Adipocyte (in vitro differentiated cells): ENCODE measurements around the gene CAPRIN1.

ENCODE experiments used
- DNase-seq: peaks from one replicate; pipeline ENCODE4 v3.0.0-alpha.2; 2015; ENCODE audit warnings: low read depth
- H3K27me3 ChIP-seq: replicated peaks from 2 replicates; pipeline ENCODE4 v1.7.0; 2013; ENCODE audit warnings: mild to moderate bottlenecking, low read length, moderate library complexity; ENCODE audit not compliant: control insufficient read depth, insufficient read depth
- H3K36me3 ChIP-seq: 2 replicates; pipeline ENCODE4 v1.7.0; 2013; ENCODE audit warnings: low read length, mild to moderate bottlenecking, moderate library complexity; ENCODE audit not compliant: control insufficient read depth, insufficient read depth, severe bottlenecking
- H3K4me1 ChIP-seq: 2 replicates; pipeline ENCODE4 v1.7.0; 2013; ENCODE audit warnings: mild to moderate bottlenecking, low read length, moderate library complexity; ENCODE audit not compliant: control insufficient read depth, insufficient read depth
- H3K4me3 ChIP-seq: 2 replicates; pipeline ENCODE4 v1.7.0; 2013; ENCODE audit warnings: mild to moderate bottlenecking, low read length, moderate library complexity
- H3K9ac ChIP-seq: 2 replicates; pipeline ENCODE4 v1.7.0; 2013; ENCODE audit warnings: mild to moderate bottlenecking, low read length, moderate library complexity
- H3K9me3 ChIP-seq: 2 replicates; pipeline ENCODE4 v1.7.0; 2013; ENCODE audit warnings: mild to moderate bottlenecking, low read length, moderate library complexity; ENCODE audit not compliant: control insufficient read depth

The CAPRIN1 gene

GRCh38 chr11:34098813-34099212 is 47.3 kb downstream of the CAPRIN1 start:
- no peak for DNase-seq
- Histone ChIP-seq H3K9me3 (no peaks in the 10 kb centered on the region), H3K4me3 (no peak overlapping the region), H3K27me3 (no peaks in the 10 kb centered on the region), H3K36me3 (peaks cover 95% of the 10 kb centered on the region), H3K9ac (no peak overlapping the region), H3K4me1 (peaks cover 2% of the 10 kb centered on the region)

- H3K4me1 ChIP-seq = peaks cover 23% of the 10 kb centered on the region
- no peaks in the 10 kb centered on the region for H3K9me3 ChIP-seq
- peak; percentile 9 for DNase-seq
- H3K9ac ChIP-seq = peak overlapping the region; percentile 94
- H3K36me3 ChIP-seq = peaks cover 52% of the 10 kb centered on the region
- H3K4me3 ChIP-seq = peak overlapping the region; percentile 95
- no peaks in the 10 kb centered on the region for H3K27me3 ChIP-seq
These were observed 53.1 kb downstream of the CAPRIN1 start for GRCh38 chr11:34104680-34105078.

GRCh38 chr11:34105079-34105956 is 53.8 kb downstream of the CAPRIN1 start, which contains the start of gene NAT10:
Gene NAT10 (plus strand): TSS chr11:34105629. CDS start chr11:34108226, 2,597 bp downstream.
- DNase-seq = peak; percentile 99
- H3K9me3 ChIP-seq = no peaks in the 10 kb centered on the region
- no peaks in the 10 kb centered on the region for H3K27me3 ChIP-seq
- H3K36me3 ChIP-seq = peaks cover 52% of the 10 kb centered on the region
- H3K4me1 ChIP-seq = peaks cover 23% of the 10 kb centered on the region
- peak within 1 kb of the TSS; percentile 95 for H3K4me3 ChIP-seq
- H3K9ac ChIP-seq = peak within 1 kb of the TSS; percentile 94

- peak; percentile 56 for DNase-seq
- Histone ChIP-seq H3K4me3 (peak overlapping the region; percentile 95), H3K36me3 (peaks cover 52% of the 10 kb centered on the region), H3K9ac (peak overlapping the region; percentile 94), H3K9me3 (no peaks in the 10 kb centered on the region), H3K4me1 (peaks cover 23% of the 10 kb centered on the region), H3K27me3 (no peaks in the 10 kb centered on the region)
These were observed 54.5 kb downstream of the CAPRIN1 start for GRCh38 chr11:34105957-34106504.

GRCh38 chr11:34111722-34112270 is 60.3 kb downstream of the CAPRIN1 start:
- Histone ChIP-seq H3K36me3 (peaks cover 83% of the 10 kb centered on the region), H3K4me1 (peaks cover 13% of the 10 kb centered on the region), H3K9me3 (no peaks in the 10 kb centered on the region), H3K27me3 (no peaks in the 10 kb centered on the region), H3K9ac (no peak overlapping the region), H3K4me3 (no peak overlapping the region)
- DNase-seq = no peak

GRCh38 chr11:34114014-34114413 is 62.5 kb downstream of the CAPRIN1 start:
- Histone ChIP-seq H3K36me3 (peaks cover 96% of the 10 kb centered on the region), H3K4me1 (peaks cover 11% of the 10 kb centered on the region), H3K27me3 (no peaks in the 10 kb centered on the region), H3K9ac (no peak overlapping the region), H3K9me3 (no peaks in the 10 kb centered on the region), H3K4me3 (no peak overlapping the region)
- no peak for DNase-seq

GRCh38 chr11:34114471-34114870 is 62.9 kb downstream of the CAPRIN1 start:
- no peaks in the 10 kb centered on the region for H3K27me3 ChIP-seq
- no peak for DNase-seq
- H3K4me1 ChIP-seq = peaks cover 11% of the 10 kb centered on the region
- no peaks in the 10 kb centered on the region for H3K9me3 ChIP-seq
- peaks cover 96% of the 10 kb centered on the region for H3K36me3 ChIP-seq
- no peak overlapping the region for H3K9ac ChIP-seq
- H3K4me3 ChIP-seq = no peak overlapping the region

- Histone ChIP-seq H3K4me3 (no peak overlapping the region), H3K4me1 (no peaks in the 10 kb centered on the region), H3K27me3 (no peaks in the 10 kb centered on the region), H3K9ac (no peak overlapping the region), H3K9me3 (no peaks in the 10 kb centered on the region), H3K36me3 (peaks cover 94% of the 10 kb centered on the region)
- no peak for DNase-seq
These were observed 69.1 kb downstream of the CAPRIN1 start for GRCh38 chr11:34120651-34121050.

- H3K9me3 ChIP-seq = no peaks in the 10 kb centered on the region
- H3K27me3 ChIP-seq = no peaks in the 10 kb centered on the region
- DNase-seq = peak; percentile 45
These were observed 73.5 kb downstream of the CAPRIN1 start for GRCh38 chr11:34124885-34125668.

GRCh38 chr11:34126959-34127848 is 75.7 kb downstream of the CAPRIN1 start:
- Histone ChIP-seq H3K36me3 (peaks cover 93% of the 10 kb centered on the region), H3K27me3 (no peaks in the 10 kb centered on the region), H3K4me3 (no peak overlapping the region), H3K9me3 (no peaks in the 10 kb centered on the region), H3K9ac (no peak overlapping the region), H3K4me1 (no peaks in the 10 kb centered on the region)
- DNase-seq = no peak

More at GRCh38 chr11:34124885-34125668, 73.5 kb downstream of the CAPRIN1 start:
- Histone ChIP-seq H3K4me3 (no peak overlapping the region), H3K36me3 (peaks cover 90% of the 10 kb centered on the region), H3K9ac (no peak overlapping the region), H3K4me1 (no peaks in the 10 kb centered on the region)
